CD14-positive monocyte (primary cell): ENCODE data around the gene CAPN3. TPM values are rescaled to one million over a fixed set of nuclear protein-coding genes. Genes with fewer than 3 reads are reported as not detected.

Experiments
- DNase-seq, 3 donors: peaks; one replicate each; pipeline ENCODE4 v3.0.0-alpha.2; 2011 to 2022
- H2AFZ ChIP-seq: 2 replicates; pipeline ENCODE4 v1.6.0; 2012; ENCODE audit warnings: mild to moderate bottlenecking, low read depth, low read length, inconsistent platforms; ENCODE audit not compliant: insufficient read depth, poor library complexity, severe bottlenecking
- H3K27ac ChIP-seq, 2 donors: 1 replicate in 1 of 2; 2 replicates in 1 of 2; pipeline ENCODE4 v1.5.1; 2012 to 2013; ENCODE audit warnings: low read length in 2 of 2, control low read depth in 1 of 2, inconsistent platforms in 1 of 2, low read depth in 1 of 2, mild to moderate bottlenecking in 1 of 2
- H3K27me3 ChIP-seq, 2 donors: one replicate each; pipeline versions ENCODE4 v1.6.0 to v1.6.1; 2011 to 2013; ENCODE audit warnings: low read length in 2 of 2; ENCODE audit not compliant: control insufficient read depth in 2 of 2, insufficient read depth in 2 of 2
- H3K36me3 ChIP-seq, 2 donors: replicated peaks in 1 of 2; 1 replicate in 1 of 2; 2 replicates in 1 of 2; pipeline versions ENCODE4 v1.5.1 to v1.6.1; 2012 to 2013; ENCODE audit warnings: low read length in 2 of 2, control low read depth in 1 of 2, inconsistent platforms in 1 of 2, mild to moderate bottlenecking in 1 of 2; ENCODE audit not compliant: insufficient read depth in 2 of 2, control insufficient read depth in 1 of 2
- H3K4me1 ChIP-seq, 2 donors: 1 replicate in 1 of 2; 2 replicates in 1 of 2; pipeline versions ENCODE4 v1.5.1 to v1.6.1; 2012 to 2013; ENCODE audit warnings: low read length in 2 of 2, control low read depth in 1 of 2, inconsistent platforms in 1 of 2, mild to moderate bottlenecking in 1 of 2, moderate library complexity in 1 of 2; ENCODE audit not compliant: insufficient read depth in 2 of 2, control insufficient read depth in 1 of 2
- H3K4me2 ChIP-seq: replicated peaks from 2 replicates; pipeline ENCODE3; 2012; ENCODE audit warnings: low read length, moderate library complexity, mild to moderate bottlenecking; ENCODE audit not compliant: poor library complexity, severe bottlenecking; ENCODE audit errors: extremely low read depth
- H3K4me3 ChIP-seq, 3 experiments: fragments of 200-600 bp in 1 of 3; sonication (generic) in 1 of 3; replicated peaks in 1 of 3; 1 replicate in 2 of 3; 2 replicates in 1 of 3; pipeline ENCODE4 v1.5.1; 2011 to 2013; ENCODE audit warnings: low read length in 3 of 3, mild to moderate bottlenecking in 3 of 3, control low read depth in 2 of 3, low read depth in 2 of 3, inconsistent platforms in 1 of 3, moderate library complexity in 1 of 3
- H3K79me2 ChIP-seq: 2 replicates; pipeline ENCODE4 v1.6.0; 2012; ENCODE audit warnings: mild to moderate bottlenecking, control low read depth, inconsistent platforms, low read length, moderate library complexity; ENCODE audit not compliant: insufficient read depth
- H3K9ac ChIP-seq: 2 replicates; pipeline ENCODE4 v1.6.0; 2017; ENCODE audit warnings: low read length, mild to moderate bottlenecking; ENCODE audit not compliant: insufficient read depth, poor library complexity, severe bottlenecking
- H3K9me3 ChIP-seq, 2 donors: replicated peaks in 1 of 2; 1 replicate in 1 of 2; 2 replicates in 1 of 2; pipeline versions ENCODE4 v1.5.1 to v1.6.1; 2012 to 2013; ENCODE audit warnings: low read length in 2 of 2, control low read depth in 1 of 2; ENCODE audit not compliant: control insufficient read depth in 1 of 2, insufficient read depth in 1 of 2
- H4K20me1 ChIP-seq: 2 replicates; pipeline ENCODE4 v1.6.0; 2012; ENCODE audit warnings: mild to moderate bottlenecking, low read length, control low read depth, moderate library complexity; ENCODE audit not compliant: insufficient read depth
- H3K27ac Mint-ChIP-seq, 7 donors: one replicate each; pipeline ENCODE4 v1.8.0; 2020; ENCODE audit warnings: mild to moderate bottlenecking in 7 of 7, mixed read lengths in 7 of 7, moderate library complexity in 6 of 7, inconsistent platforms in 2 of 7
- H3K27me3 Mint-ChIP-seq, 3 donors: one replicate each; pipeline ENCODE4 v1.8.0; 2021 to 2022; ENCODE audit warnings: low read depth in 3 of 3, mild to moderate bottlenecking in 3 of 3, mixed read lengths in 3 of 3, moderate library complexity in 3 of 3, inconsistent platforms in 1 of 3
- H3K36me3 Mint-ChIP-seq, 2 donors: one replicate each; pipeline ENCODE4 v1.8.0; 2020; ENCODE audit warnings: mixed read lengths in 2 of 2, inconsistent platforms in 1 of 2, mild to moderate bottlenecking in 1 of 2
- H3K4me1 Mint-ChIP-seq: one replicate; pipeline ENCODE4 v1.8.0; 2020; ENCODE audit warnings: mild to moderate bottlenecking, mixed read lengths
- H3K4me3 Mint-ChIP-seq, 2 donors: one replicate each; pipeline ENCODE4 v1.8.0; 2020; ENCODE audit warnings: mild to moderate bottlenecking in 2 of 2, mixed read lengths in 2 of 2, moderate library complexity in 1 of 2
- H3K9me3 Mint-ChIP-seq, 7 donors: one replicate each; pipeline ENCODE4 v1.8.0; 2020 to 2022; ENCODE audit warnings: mixed read lengths in 7 of 7, mild to moderate bottlenecking in 6 of 7, moderate library complexity in 6 of 7, inconsistent platforms in 2 of 7
- CTCF ChIP-seq: fragments of 200-600 bp; IDR thresholded peaks from one replicate; pipeline ENCODE4 v1.8.0; 2022; ENCODE audit warnings: antibody characterized with exemption, mild to moderate bottlenecking
- WGBS: methylation state at CpG from one replicate; pipeline ENCODE4 v1.1.5; 2013; ENCODE audit warnings: missing lambda C conversion rate; ENCODE audit not compliant: insufficient coverage; 5-methylcytosine and 5-hydroxymethylcytosine counted together
- intact Hi-C, 2 donors: fragments of 100-400 bp; cut with micrococcal nuclease; formaldehyde crosslinking; loops; one replicate each; pipeline versions ENCODE4 v1.15.0 to v1.15.1; 2023
- polyA plus RNA-seq, 3 donors: library from polyadenylated mRNA; depleted of rRNA in 1 of 3; unstranded in 2 of 3; stranded (reverse) in 1 of 3; fragments of 300-500 nt in 2 of 3; fragments of >200 nt in 1 of 3; fragmentation: Illumina TruSeq in 2 of 3; gene quantifications; 1 replicate in 2 of 3; 2 replicates in 1 of 3; pipeline ENCODE4 v1.2.3, GENCODE V29; 2012 to 2021

The CAPN3 gene
- polyA plus RNA-seq, 3 donors = 2.9 to 76.5 (median 3.6) TPM

- peaks cover 93 to 97% of the 10 kb centered on the region in 2 donors for H3K36me3 ChIP-seq
- H3K79me2 ChIP-seq = peaks cover 55% of the 10 kb centered on the region
- no CpG with 5 or more reads among the region's 2 CpGs for WGBS
- H3K4me1 Mint-ChIP-seq = no peaks in the 10 kb centered on the region
- no peak overlapping the region for H3K9ac ChIP-seq
- intact Hi-C loops = no loop called here
- H4K20me1 ChIP-seq = peaks cover 95% of the 10 kb centered on the region
- no peaks in the 10 kb centered on the region for H3K4me1 ChIP-seq
- no peak for DNase-seq
- H3K4me3 Mint-ChIP-seq = no peak overlapping the region
- H3K27ac ChIP-seq = peak overlapping the region in 1 of 2 donors; percentile 14
- peaks cover 77 to 89% of the 10 kb centered on the region in 2 donors for H3K36me3 Mint-ChIP-seq
- no peaks in the 10 kb centered on the region for H3K9me3 ChIP-seq
- H2AFZ ChIP-seq = no peak overlapping the region
- H3K27me3 ChIP-seq = no peaks in the 10 kb centered on the region
- no peak for TF ChIP-seq CTCF
- H3K27ac Mint-ChIP-seq = no peak overlapping the region
- H3K27me3 Mint-ChIP-seq = no peaks in the 10 kb centered on the region
- H3K4me2 ChIP-seq = no peak overlapping the region
- no peak overlapping the region for H3K4me3 ChIP-seq
- no peaks in the 10 kb centered on the region for H3K9me3 Mint-ChIP-seq
Observed at GRCh38 chr15:42447599-42447998, 88.3 kb downstream of the CAPN3 start.

GRCh38 chr15:42448281-42448680 is 89.0 kb downstream of the CAPN3 start:
- Histone ChIP-seq H3K4me2 (no peak overlapping the region), H3K36me3 (peaks cover 92 to 98% of the 10 kb centered on the region in 2 donors), H3K27ac (peak overlapping the region in 1 of 2 donors; percentile 14), H3K27me3 (no peaks in the 10 kb centered on the region), H3K9ac (no peak overlapping the region), H2AFZ (no peak overlapping the region), H3K79me2 (peaks cover 60% of the 10 kb centered on the region), H4K20me1 (peaks cover 99% of the 10 kb centered on the region), H3K4me1 (no peaks in the 10 kb centered on the region), H3K9me3 (no peaks in the 10 kb centered on the region), H3K4me3 (no peak overlapping the region)
- peaks cover 77 to 88% of the 10 kb centered on the region in 2 donors for H3K36me3 Mint-ChIP-seq
- TF ChIP-seq CTCF = no peak
- no peaks in the 10 kb centered on the region for H3K9me3 Mint-ChIP-seq
- no peak for DNase-seq
- H3K4me3 Mint-ChIP-seq = no peak overlapping the region
- no peaks in the 10 kb centered on the region for H3K4me1 Mint-ChIP-seq
- no peak overlapping the region for H3K27ac Mint-ChIP-seq
- intact Hi-C loops = no loop called here
- H3K27me3 Mint-ChIP-seq = no peaks in the 10 kb centered on the region
- 83% methylated on average over 3 of the region's 6 CpGs for WGBS
